Measurements from ENCODE around the gene BRD9. TPM values are rescaled to one million over a fixed set of nuclear protein-coding genes. Genes with fewer than 3 reads are reported as not detected.
"Not testable (repeated sequence)": the region's sequence is repeated elsewhere in the genome, so short reads cannot be mapped to it uniquely, and the experiment has no call there.

Gene BRD9
- total RNA-seq, 1 experiment from 2014 or later = 17.4 TPM

DNA sequence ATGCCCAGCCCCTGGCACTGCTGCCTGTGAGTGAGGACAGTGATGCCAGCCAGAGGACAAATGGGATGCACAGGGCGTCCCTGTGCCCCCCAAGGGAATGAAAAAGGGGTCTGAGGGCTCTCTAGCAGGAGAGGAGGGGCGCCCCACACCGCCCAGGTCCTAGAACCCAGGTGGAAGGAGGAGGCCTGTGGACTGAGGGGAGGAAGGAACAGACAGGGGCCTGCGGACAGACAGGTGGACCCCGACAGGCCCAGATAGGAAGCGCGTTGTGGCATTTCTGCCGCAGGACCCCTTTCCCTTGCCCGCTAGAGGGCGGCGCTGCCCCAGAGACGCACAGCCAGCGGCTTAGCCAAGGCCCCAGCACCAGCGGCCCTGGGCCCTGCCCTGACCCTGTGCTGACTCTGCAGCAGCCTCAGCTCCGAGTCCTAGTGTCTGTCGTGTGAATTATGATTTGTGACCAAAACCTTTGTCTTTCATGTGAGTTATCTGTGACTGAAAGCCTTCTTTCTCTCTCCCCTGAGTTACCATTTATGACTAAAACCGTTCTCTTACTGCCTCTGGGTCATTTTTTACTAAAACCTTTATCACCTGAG, 30.8 kb upstream of the BRD9 start:
- DNase-seq (ENCODE audit: low spot score) = peak; percentile 79

DNA sequence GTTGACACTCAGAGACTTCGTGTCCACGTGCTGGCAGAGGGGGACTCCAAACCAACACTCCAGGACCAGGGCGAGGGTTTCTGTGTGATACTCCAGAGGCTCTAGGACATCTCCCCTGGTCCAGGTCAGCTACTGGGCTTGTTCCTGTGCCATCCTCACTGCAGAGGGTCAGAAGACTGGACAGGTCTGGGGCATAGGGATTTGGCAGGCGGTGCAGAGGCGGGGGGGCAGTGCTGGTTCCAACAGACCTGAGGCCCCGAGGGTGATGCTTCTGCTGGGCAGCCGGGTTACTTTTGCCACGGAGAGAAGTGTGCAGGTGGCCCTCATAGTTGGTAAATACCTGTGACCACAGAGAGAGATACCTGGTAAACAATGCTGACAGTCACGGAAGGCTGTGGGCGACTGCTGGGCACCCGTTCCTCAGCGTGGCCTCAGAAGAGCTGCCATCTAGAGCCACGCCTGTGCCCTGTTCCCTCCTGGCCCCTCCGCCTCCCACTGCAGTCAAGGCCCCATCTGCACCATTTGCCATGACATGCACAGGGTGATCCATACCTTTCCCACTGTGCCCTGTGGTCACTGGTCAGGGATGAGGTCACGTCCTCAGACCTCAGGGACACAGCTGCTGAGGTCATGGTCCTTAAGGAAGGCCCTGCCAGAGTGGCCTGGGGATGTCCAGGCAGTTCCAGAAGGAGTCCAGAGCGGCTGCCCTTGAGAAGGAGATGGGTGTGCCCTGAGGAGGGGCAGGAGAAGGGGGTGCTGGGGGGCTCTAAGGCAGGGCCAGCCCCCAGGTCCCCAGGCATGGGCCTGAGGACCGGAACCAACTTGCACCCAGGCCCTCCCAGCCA, 30.1 kb upstream of the BRD9 start:
- no peak for DNase-seq (ENCODE audit: low spot score)

DNA sequence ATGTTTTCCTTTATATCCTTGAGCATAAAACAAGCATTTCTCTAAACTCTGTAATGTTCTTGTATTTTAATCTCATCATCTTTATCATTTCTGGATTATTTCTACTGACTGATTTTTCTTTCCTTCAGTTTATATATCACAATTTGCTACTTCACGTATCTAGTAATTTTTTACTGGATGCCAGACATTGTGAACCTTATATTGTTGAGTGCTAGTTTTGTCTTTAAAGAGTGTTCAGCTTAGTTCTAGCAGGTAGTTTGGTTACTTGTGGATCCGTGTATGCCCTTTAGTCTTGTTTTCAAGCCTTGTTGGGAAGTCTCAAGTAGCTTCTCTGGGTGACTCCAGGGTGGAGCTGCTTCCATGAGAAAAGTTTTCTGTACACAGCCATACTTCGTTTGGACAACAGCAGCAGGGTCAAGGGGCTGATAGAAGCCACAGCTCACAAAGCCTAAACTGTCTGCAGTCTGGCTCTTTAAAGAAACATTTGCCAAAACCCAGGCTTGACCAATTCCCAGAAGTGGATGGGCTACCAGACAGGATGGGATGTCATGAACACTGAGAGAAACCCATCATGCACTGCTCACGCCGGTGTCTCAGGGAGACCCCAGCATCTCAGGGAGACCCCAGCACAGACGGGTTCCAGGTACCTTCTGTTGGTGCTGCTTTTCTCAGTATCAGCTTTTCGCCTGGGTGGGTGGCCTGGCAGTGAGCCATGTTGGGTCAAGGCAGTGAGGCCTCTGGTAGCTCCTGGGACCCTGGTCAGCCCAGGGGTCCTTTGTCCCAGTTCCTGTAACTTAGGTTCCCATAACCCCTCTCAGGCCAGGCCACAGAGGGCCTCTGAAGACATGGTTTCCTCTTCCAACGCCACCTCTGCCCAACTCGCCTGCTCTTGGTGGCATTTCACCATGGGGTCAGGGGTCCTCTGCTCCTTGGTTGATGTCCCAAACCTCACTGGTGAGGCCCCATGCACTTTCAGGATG, 29.1 kb upstream of the BRD9 start:
- no peak for DNase-seq (ENCODE audit: low spot score)

DNA sequence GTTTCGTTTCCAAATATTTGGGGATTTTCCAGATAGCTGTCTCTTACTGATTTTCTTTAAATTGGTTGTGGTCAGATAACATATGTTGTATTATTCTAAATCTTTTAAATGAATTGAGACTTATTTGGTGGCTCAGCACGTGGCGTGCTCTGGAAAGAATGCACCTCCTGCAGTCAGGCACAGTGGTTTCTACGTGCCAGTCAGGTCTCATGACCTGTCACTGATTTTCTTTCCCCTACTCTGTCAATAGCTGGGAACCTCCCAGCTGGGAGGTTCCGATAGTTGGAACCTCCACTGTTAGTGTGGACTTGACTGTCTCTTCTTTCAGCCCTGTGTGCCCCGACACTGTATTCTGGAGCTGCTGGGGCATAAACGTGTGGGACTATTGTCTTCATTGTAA, 27.7 kb upstream of the BRD9 start:
- DNase-seq (ENCODE audit: low spot score) = no peak

DNA sequence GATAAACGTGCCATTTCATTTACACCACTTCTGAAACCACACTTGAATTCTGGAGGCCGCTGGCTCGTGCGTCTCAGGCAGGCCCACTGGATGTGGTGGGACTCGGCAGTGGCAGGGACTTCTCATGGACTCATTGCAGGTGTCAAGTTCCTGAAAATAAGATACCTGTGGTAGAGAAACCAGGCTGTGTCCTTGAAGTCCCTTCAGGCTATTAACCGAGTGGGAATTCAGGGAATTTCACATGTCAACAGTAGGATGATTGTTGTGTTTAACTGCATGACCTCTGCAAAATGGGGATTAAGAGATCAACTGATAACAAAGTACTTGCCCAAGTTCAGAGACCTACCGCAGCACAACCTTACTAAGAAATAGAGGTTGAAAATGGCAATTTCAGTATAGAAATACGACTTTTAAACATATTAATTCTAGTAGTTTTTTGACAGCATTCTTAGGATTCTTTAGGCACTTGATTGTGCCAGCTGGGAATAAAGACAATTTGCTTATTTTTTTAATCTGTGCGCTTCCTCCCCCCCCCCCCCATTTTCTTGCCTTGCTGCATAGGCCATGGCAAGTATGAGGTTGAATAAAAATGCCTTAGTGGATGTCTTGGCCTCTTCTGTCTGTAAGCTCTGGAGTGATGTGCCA, 26.9 kb upstream of the BRD9 start:
- no peak for DNase-seq (ENCODE audit: low spot score)

DNA sequence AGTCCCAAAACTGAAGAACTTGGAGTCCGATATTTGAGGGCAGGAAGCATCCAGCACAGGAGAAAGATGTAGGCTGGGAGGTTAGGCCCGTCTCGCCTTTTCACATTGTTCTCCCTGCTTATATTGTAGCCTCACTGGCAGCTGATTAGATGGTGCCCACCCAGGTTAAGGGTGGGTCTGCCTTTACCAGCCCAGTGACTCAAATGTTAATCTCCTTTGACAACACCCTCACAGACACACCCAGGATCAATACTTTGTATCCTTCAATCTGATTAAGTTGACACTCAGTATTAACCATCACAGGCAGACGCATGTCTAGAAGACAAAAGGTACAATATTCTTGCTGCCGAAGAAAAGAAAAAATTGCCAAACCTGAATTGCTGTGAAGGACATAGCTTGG, 26.1 kb upstream of the BRD9 start:
- not testable (repeated sequence) for DNase-seq (ENCODE audit: low spot score)

DNA sequence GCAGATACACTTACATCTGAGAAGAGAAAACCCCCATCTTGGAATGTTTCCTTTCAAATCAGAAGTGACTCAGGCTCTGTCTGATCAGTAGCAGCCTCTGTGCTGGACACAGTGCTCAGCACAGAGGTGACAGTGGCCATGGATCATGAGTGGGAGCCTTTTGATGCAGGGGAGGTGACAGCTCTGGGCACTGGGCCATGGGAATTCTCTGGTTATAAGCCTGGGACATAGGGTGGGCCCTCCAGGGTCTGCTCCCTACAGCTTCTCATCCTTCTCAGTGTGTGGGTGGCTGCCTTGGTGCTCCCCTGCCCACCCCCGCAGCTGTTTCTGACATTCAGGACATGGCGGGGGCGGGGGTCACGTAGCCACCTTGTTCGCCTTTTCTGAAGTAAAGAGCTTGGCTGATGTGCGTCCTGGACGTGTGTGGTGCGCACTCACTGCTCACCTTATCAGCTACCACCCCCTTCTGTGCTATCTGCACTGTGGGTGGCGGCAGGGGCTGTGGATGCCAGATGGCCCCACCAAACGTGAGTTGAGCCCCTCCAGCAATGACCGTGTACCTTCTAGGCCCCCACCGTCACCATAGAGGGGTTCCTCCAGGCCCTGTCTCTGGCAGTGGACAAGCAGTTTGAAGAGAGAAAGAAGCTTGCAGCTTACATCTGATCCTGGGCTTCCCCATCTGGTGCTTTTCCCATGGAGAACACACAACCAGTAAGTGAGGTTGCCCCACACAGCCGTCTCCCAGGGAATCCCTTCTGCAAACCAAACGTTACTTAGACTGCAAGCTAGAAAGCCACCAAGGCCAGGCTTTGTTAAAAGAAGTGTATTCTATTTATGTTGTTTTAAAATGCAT, 24.1 kb upstream of the BRD9 start:
- DNase-seq (ENCODE audit: low spot score) = no peak

DNA sequence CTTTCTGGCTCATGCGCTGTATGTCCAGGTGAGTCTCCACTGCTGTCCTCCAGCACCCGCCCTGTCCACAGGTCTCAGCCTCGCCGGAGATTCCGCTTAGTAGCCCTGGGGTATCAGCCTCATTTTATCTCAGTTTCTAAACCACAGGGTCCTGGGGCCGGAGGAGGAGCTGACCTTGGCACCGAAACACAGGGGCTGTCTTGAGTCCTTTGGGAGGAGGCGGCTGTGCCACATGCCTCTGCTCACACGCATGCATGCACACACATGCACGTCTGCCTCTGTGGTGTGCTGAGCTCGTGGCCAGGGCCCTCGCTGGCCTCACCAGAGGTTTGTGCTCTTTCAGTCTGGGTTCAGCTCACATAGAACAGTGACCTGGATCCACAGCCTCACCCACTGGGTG, 23.3 kb upstream of the BRD9 start:
- DNase-seq (ENCODE audit: low spot score) = no peak

DNA sequence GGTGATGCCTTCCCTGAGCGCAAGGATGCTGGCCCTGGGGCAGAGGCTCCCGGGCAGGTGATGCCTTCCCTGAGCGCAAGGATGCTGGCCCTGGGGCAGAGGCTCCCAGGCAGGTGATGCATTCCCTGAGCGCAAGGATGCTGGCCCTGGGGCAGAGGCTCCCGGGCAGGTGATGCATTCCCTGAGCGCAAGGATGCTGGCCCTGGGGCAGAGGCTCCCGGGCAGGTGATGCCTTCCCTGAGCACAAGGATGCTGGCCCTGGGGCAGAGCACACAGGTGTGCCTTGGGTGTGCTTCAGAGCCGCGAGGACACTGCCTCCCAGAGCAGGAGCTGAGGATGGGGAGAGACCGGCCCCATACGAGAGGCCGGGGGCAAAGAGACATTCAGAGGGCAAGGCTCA, 22.7 kb upstream of the BRD9 start:
- not testable (repeated sequence) for DNase-seq (ENCODE audit: low spot score)

DNA sequence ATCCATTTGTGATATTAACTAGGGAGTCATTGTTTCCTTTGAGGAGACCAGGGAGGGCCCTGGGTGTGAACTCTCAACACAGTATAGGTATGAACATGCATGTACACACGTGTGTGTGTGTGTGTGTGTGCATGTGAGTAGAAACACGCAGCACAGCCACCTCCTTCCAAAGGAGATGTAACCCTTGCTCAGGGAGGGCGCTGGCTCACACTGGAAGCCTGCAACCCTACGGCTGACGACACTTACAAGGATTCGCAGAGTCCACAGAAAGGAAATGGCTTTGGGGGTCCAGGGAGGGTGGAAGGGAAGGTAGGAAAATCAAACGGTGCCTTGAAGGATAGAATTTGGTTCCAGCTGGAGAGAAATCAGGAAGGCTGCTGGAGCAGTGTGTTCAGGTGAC, 22.0 kb upstream of the BRD9 start:
- DNase-seq (ENCODE audit: low spot score) = no peak

DNA sequence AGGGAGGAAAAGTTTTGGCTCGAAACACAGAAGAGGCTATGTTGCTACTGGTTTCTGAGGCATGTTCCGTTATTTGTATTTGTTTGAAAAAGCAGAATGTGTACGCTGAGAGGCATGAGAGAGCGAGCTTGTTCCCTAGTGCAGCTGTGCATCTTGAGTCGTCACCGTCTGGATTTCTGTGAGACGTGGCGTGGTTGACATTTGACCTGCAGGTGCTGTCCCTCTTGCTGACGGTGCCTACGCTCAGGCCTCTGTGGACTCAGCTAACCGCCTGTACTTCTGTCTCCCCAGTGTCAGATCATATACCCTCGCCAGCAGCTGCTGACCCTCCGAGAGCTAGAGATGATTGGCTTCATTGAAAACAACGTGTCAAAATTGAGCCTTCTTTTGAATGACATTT, 21.6 kb upstream of the BRD9 start:
- DNase-seq (ENCODE audit: low spot score) = no peak

DNA sequence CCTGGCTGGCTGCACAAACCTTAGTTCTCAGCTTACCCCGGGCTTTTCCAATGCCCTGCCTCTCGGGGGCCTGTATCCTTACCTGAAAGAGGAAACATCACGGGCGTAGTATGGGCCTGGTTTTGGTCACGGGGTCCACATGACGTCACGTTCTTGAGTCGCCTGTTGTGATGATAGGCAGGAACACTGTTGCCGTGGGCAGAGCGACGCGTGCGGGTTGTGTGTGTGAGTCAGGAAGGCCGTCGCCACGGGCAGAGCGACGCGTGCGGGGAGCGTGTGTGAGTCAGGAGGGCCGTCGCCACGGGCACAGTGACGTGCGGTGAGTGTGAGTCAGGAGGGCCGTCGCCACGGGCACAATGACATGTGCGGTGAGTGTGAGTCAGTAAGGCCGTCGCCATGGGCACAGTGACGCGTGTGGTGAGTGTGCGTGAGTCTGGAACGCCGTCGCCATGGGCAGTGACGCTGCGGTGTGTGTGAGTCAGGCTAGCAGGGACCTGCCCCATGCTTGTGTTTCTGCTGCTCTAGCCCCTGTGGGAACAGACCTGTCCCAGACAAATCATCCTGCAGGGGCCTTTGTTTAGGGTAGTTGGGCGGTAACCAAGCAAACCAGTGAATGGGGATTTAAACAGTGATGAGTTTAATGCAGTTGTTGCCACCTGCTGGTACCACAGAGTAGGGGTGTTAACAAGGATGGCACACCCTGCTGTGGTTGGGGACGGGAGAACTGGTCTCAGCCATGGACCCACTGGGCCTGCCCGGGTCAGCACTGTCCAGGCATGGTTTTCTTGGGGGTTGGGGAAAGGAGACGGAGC, 19.9 kb upstream of the BRD9 start:
- DNase-seq (ENCODE audit: low spot score) = peak; percentile 100

DNA sequence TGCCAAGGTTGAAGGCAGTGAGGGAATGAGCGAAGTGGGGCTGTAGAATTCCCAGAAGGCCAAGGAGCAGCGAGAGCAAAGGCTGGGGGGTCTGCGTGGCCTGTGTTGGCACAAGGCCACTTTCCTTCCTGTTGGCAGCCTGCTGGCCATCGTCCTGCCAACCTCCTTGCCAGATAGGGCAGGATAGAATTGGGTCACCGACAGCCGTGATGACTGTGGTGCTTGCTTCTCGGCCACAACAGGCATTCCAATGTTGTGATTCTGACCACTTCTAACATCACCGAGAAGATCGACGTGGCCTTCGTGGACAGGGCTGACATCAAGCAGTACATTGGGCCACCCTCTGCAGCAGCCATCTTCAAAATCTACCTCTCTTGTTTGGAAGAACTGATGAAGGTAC, 19.0 kb upstream of the BRD9 start:
- peak; percentile 96 for DNase-seq (ENCODE audit: low spot score)

DNA sequence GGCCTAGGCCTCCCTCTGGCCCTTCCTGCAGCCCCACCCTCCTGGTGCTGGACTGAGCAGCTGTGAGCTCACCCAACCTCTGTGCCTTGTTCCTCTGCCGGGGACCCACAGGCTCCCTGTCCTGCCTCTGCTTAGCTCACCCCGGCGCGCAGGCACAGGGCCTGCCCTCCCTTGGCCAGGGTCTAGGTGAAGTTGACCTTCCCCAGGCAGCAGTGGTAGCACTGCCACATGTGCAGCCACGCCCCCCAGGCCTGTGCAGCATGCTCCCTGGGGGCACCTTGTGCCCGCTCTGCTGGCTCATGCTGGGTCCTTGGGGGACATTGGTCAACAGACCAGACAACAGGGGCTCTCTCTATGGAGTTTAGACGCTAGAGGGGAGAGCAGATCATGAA, 18.2 kb upstream of the BRD9 start:
- DNase-seq (ENCODE audit: low spot score) = no peak

DNA sequence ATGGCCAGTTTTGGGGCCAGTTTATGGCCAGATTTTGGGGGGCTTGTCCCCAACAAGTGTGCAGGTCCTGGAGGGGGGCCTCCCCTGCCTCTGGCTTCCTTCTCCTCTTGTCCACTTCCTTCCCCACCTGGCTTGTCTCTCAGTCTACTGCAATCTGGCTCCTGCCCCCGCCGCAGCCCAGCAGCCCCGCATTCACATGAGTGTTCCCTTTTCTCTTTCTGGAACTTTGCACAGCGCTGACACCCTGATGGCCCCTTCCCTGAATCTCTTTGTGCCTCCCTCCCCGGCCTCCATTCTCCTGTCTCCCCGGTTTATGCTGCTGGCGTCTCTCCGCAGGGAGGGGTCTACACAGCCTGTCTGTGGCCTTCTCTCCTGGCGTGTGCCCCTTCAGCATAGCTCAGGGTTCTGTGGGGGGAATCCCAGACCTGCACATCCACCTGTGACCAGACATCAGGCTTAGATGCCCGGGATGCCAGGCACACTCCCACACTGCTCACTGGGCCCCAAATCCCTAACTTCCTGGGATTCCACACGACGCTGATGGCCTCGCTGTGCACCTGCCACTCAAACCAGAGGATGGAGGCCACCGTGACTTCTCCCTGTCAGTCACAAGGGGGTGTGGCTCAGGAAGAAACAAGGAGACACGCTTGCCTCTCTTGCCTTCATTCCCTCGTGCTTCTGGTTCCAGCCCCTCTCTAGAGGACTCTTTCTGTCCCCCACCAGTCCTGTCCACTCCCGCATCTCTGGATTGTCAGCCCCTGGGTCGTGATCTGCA, 17.6 kb upstream of the BRD9 start:
- DNase-seq (ENCODE audit: low spot score) = no peak

DNA sequence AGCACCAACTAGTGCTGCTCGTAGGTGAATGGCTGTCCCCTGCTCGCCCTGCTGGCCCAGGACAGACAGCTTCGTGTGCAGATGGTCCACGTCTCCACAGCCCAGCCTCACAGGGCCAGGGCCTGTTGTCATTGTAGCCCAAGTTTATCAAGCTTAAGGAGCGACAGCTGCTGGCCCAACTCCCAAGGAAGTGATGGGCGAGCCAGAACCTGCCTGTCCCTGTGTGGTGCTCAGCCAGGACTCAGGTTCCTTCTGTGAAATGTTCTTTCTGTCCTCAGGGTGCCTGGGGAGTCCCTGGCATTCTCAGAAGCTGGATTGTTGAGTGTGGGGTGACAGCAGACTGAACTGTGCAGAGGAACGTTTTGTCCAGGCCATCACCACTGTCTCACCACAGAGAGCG, 16.5 kb upstream of the BRD9 start:
- no peak for DNase-seq (ENCODE audit: low spot score)

DNA sequence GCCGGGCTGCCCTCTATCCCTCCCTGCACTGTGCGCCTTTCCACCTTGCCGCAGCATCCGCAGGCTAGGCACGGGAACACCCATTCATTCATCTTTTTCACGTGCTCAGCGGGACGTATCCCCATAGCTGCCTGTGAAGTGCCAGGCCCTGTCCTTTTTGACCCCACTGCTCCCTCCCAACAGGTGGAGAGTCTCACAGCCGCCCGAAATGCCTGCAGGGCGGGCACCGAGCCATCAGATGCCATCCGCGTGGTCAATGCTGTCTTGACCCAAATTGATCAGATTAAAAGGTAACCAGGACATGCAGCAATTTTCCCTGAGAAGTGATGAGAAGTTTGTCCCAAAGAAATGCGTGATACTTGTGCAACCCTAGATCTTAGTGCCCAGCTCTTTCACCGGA, 15.6 kb upstream of the BRD9 start:
- no peak for DNase-seq (ENCODE audit: low spot score)

DNA sequence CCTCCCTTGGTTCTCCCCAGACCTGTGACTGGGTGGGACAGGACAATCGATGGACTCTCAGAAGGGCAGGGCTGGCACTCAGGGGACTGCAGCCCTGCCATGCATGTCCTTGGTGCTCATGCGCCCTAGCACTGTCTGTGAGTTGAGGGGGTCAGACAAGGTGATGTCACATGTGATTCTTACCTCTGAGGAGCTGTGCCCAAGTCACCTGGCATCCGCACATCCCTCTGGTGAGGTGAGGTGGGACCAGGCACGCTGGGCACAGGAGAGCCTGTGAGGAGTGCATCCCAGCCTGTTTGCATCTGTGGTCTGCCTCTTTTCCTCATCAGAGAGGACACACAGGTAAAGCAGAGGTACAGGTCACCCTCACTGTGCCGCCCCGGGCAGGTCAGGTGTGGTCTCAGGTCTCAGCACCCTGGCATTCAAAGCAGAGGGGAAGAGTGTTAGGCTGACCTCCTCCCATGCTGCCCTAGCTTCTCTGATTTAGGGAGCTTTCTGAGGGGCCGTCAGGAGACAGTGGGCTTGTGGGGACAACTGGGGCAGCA, 14.8 kb upstream of the BRD9 start:
- DNase-seq (ENCODE audit: low spot score) = no peak

DNA sequence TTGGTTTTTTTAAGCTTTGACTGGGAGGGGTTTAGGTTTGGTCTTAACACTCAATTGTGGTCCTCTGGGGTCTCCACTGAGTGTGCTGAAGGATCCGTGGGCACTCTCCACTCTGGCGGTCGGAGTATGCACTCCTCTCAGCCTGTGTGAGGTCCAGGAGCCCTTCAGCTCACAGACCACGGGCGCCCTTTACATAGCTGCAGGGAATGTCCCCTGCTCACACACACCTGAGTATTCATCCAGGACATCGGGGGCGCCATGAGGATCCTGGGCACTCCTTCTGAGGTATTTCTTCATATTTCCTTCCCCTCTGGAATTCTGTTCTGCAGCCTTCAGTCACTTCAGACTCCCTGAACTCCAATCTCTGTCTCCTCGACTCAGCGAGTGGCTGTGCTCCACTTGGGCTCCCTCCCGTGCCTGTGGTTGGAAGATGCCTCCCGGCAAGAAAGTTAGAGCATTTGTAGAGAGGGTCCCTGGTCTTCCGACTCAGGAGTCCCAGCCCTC, 12.6 kb upstream of the BRD9 start:
- no peak for DNase-seq (ENCODE audit: low spot score)
